Measurements from ENCODE around the gene BUD23.

Gene BUD23

GRCh38 chr7:73742753-73743641, 59.6 kb downstream of the BUD23 start:
- peak; percentile 92 for DNase-seq

GRCh38 chr7:73746378-73746777, 63.0 kb downstream of the BUD23 start:
- no peak for DNase-seq

Data from NCI-H748 treated with DMSO at 0.1 percent for 48 hours (cell line).